Endothelial cell of hepatic sinusoid (primary cell): ENCODE results near the gene FDX1.

ENCODE experiments used
- in situ Hi-C: cut with HindIII; loops from 2 replicates; pipeline ENCODE4 v1.10.0; 2017; ENCODE audit warnings: low sequenced_read_pairs

The FDX1 gene

GRCh38 chr11:110505528-110506284 is 76.0 kb downstream of the FDX1 start:
- in situ Hi-C loops, result no loop called here

GRCh38 chr11:110507328-110507727 is 77.6 kb downstream of the FDX1 start:
- in situ Hi-C loops, result no loop called here

- in situ Hi-C loops, result no loop called here
Observed at GRCh38 chr11:110508786-110509185, 79.0 kb downstream of the FDX1 start.

- in situ Hi-C loops, result no loop called here
Observed at GRCh38 chr11:110509472-110509871, 79.7 kb downstream of the FDX1 start.

DNA sequence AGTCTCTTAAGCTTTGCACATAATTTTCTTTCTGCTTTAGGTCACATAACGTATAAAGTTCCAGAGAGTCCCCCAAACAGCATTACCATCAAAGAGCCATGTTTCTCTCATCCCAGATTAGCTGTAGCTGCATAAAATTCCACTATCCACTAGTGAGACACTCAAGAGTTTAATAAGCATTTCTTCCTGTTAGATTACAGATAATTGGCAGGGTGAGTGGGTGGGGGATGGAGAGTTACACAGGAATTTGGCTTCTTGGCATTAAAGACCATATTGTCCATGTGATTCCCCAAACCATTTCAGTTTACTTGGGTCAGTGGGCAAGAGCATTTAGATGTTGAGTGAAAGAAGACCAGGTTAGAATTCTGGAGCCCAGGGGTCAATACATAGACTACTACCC is 82.3 kb downstream of the FDX1 start:
- in situ Hi-C loops, result no loop called here

DNA sequence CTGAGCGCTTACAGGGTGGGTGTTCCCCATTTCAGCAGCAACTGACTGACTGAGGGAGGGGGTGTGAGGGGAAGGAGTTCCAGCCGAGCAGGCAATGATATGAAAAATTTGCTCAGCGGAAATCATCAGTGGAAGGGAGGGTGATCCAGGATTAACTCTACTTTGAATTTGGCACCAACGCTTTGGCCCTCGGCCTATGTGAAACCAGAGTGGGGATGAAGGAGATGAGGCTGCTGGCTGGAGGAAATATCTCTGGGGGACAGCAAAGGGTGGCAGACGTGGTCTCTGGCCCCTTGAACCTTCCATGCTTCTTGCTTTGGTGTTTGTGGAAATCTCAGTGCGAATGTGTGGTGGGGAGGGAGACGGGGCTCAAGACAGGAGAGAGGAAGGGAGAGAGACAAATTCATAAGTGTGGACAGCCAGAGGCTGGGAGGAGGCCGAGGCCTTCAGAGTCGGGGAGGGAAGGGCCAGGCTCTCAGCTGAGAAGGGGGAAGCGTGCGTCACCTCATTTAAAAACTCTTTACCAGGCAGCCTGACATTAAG is 83.6 kb downstream of the FDX1 start:
- in situ Hi-C loops, result no loop called here

DNA sequence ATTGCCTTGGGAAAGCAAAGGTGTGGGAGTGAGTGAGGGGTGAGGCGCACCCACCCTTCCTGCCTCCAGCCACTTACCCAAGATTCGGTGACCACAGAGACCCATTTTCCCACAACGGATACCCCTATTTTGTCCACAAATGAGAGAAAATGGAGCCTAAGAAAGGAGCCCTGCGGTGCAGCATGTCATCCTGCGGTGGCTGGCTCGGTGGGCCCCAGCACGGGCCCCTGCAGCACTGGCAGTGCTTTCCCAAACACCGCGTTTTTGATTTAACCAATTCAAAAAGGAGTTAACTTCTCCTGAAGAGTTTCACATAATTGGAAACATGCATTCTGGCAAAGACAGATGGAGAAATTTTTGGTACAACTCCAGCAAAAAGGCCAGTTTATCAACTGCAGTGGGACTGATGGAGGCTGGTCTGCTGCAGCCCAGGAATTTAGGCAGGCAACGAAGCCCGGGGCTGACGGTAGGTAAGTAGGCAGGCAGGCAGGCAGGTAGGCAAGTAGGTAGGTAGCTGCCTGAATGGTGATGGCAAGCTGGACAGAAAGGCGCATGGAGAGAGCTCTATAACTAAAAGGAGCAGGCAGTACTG is 84.2 kb downstream of the FDX1 start:
- in situ Hi-C loops, result no loop called here
